Endothelial cell (in vitro differentiated cells): Measurements from ENCODE around the gene PTPRS. TPM values are rescaled to one million over a fixed set of nuclear protein-coding genes. Genes with fewer than 3 reads are reported as not detected.

Experiments used
- DNase-seq: peaks from one replicate; pipeline ENCODE4 v3.0.0; 2021; ENCODE audit warnings: low spot score
- H3K27ac Mint-ChIP-seq: one replicate; pipeline ENCODE4 v1.8.0; 2021; ENCODE audit warnings: mixed read lengths, inconsistent platforms; ENCODE audit not compliant: unreplicated experiment
- H3K27me3 Mint-ChIP-seq: one replicate; pipeline ENCODE4 v1.8.0; 2021; ENCODE audit warnings: mild to moderate bottlenecking, moderate library complexity, mixed read lengths, inconsistent platforms; ENCODE audit not compliant: unreplicated experiment
- H3K36me3 Mint-ChIP-seq: one replicate; pipeline ENCODE4 v1.8.0; 2021; ENCODE audit warnings: mild to moderate bottlenecking, low read depth, mixed read lengths, inconsistent platforms; ENCODE audit not compliant: unreplicated experiment
- H3K4me1 Mint-ChIP-seq: one replicate; pipeline ENCODE4 v1.8.0; 2021; ENCODE audit warnings: mild to moderate bottlenecking, mixed read lengths, inconsistent platforms; ENCODE audit not compliant: unreplicated experiment
- H3K4me3 Mint-ChIP-seq: one replicate; pipeline ENCODE4 v1.8.0; 2021; ENCODE audit warnings: mild to moderate bottlenecking, mixed read lengths, inconsistent platforms; ENCODE audit not compliant: unreplicated experiment
- H3K9me3 Mint-ChIP-seq: one replicate; pipeline ENCODE4 v1.8.0; 2021; ENCODE audit warnings: mixed read lengths, inconsistent platforms; ENCODE audit not compliant: unreplicated experiment
- CTCF ChIP-seq: fragments of 200-600 bp; sonication (generic); IDR thresholded peaks from one replicate; pipeline ENCODE4 v1.5.0; 2021; ENCODE audit warnings: antibody characterized with exemption; ENCODE audit not compliant: unreplicated experiment
- total RNA-seq: library from RNA; stranded (reverse); fragmentation: NEBNext Ultra II Directional; extraction: Animal tissue kit (Norgen Biotek cat#: 25700); gene quantifications from one replicate; pipeline ENCODE4 v1.2.1, GENCODE V29; 2021; ENCODE audit not compliant: unreplicated experiment

The PTPRS gene
- total RNA-seq, 1 donor from 2014 or later: 93.7 TPM

- H3K36me3 Mint-ChIP-seq: no peaks in the 10 kb centered on the region
- no peak overlapping the region for H3K4me3 Mint-ChIP-seq
- no peak overlapping the region for H3K27ac Mint-ChIP-seq
- H3K9me3 Mint-ChIP-seq: no peaks in the 10 kb centered on the region
- no peaks in the 10 kb centered on the region for H3K4me1 Mint-ChIP-seq
- no peak for DNase-seq
- H3K27me3 Mint-ChIP-seq: no peaks in the 10 kb centered on the region
- TF ChIP-seq CTCF: no peak
Measured at GRCh38 chr19:5307655-5308054, 33.0 kb downstream of the PTPRS start.

GRCh38 chr19:5305163-5305562 lies 35.4 kb downstream of the PTPRS start:
- Mint-ChIP-seq H3K9me3 (no peaks in the 10 kb centered on the region), H3K4me1 (no peaks in the 10 kb centered on the region), H3K27me3 (no peaks in the 10 kb centered on the region), H3K4me3 (no peak overlapping the region), H3K36me3 (no peaks in the 10 kb centered on the region), H3K27ac (no peak overlapping the region)
- no peak for DNase-seq
- no peak for TF ChIP-seq CTCF

GRCh38 chr19:5304486-5304885 lies 36.1 kb downstream of the PTPRS start:
- Mint-ChIP-seq H3K9me3 (no peaks in the 10 kb centered on the region), H3K4me3 (no peak overlapping the region), H3K36me3 (no peaks in the 10 kb centered on the region), H3K4me1 (no peaks in the 10 kb centered on the region), H3K27ac (no peak overlapping the region), H3K27me3 (no peaks in the 10 kb centered on the region)
- DNase-seq: no peak
- TF ChIP-seq CTCF: no peak

GRCh38 chr19:5303208-5303607 lies 37.4 kb downstream of the PTPRS start:
- no peaks in the 10 kb centered on the region for H3K27me3 Mint-ChIP-seq
- no peak overlapping the region for H3K27ac Mint-ChIP-seq
- no peak for DNase-seq
- H3K4me1 Mint-ChIP-seq: no peaks in the 10 kb centered on the region
- H3K9me3 Mint-ChIP-seq: no peaks in the 10 kb centered on the region
- H3K4me3 Mint-ChIP-seq: no peak overlapping the region
- TF ChIP-seq CTCF: no peak
- no peaks in the 10 kb centered on the region for H3K36me3 Mint-ChIP-seq

GRCh38 chr19:5302396-5302795 lies 38.2 kb downstream of the PTPRS start:
- no peak overlapping the region for H3K27ac Mint-ChIP-seq
- no peaks in the 10 kb centered on the region for H3K4me1 Mint-ChIP-seq

More at GRCh38 chr19:5302396-5302795, 38.2 kb downstream of the PTPRS start:
- Mint-ChIP-seq H3K36me3 (no peaks in the 10 kb centered on the region), H3K9me3 (no peaks in the 10 kb centered on the region), H3K27me3 (no peaks in the 10 kb centered on the region), H3K4me3 (no peak overlapping the region)
- DNase-seq: no peak
- no peak for TF ChIP-seq CTCF
